ENCODE results near the gene CCDC142. TPM values are rescaled to one million over a fixed set of nuclear protein-coding genes. Genes with fewer than 3 reads are reported as not detected.

Gene CCDC142
- total and polyA plus RNA-seq, 2 of the 8 experiments (the other 6 are each of a cell fraction or from before 2014, with no cell fraction given) = 6.0 to 10.7 TPM

DNA sequence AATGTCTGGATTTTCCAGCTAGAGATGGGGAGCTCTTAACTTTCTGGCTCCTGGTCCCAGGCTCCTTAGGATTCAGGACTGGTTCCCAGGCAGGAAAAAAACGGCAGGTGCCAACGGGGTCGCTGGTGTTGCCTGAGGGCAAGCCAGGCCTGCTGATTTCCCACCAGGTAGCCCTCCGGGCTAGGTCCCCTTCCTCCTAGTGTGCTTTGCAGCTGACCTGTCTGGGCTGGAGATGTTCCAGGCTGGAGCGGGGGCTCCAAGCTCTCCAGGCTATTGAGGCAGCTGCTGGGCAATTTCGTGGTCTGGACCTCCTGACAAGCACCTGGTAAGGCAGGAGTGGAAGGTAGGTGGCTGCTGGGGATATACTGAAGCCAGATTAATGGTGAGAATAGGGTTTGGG lies 8.3 kb downstream of the CCDC142 start:
- Histone ChIP-seq H3K36me3 (ENCODE audit: control insufficient read depth in 2 of 4, insufficient read depth in 4 of 4, low read length in 3 of 4) (peaks cover 0 to 4% (median 2%) of the 10 kb centered on the region in 4 experiments; a peak in 6 of 8 replicates), H3K23me2 (ENCODE audit: low read depth, low read length) (peaks cover 11% of the 10 kb centered on the region), H3K14ac (ENCODE audit: insufficient read length) (no peak overlapping the region), H2BK15ac (ENCODE audit: low read length) (no peak overlapping the region), H3K79me2 (ENCODE audit: control insufficient read depth in 1 of 2, insufficient read depth in 2 of 2, low read length in 2 of 2) (no peaks in the 10 kb centered on the region), H3K4me1 (replicated peaks in 1 of 4; ENCODE audit: control insufficient read depth in 3 of 4, insufficient read depth in 4 of 4, low read length in 3 of 4) (peaks cover 0 to 3% (median 2%) of the 10 kb centered on the region in 4 experiments; a peak in 3 of 7 replicates), H4K91ac (replicated peaks; ENCODE audit: insufficient read length, low read length) (no peak overlapping the region), H2BK120ac (replicated peaks; ENCODE audit: low read depth, low read length) (no peak overlapping the region), H3K4me2 (ENCODE audit: insufficient read depth in 1 of 2, low read depth in 2 of 2, low read length in 2 of 2) (no peak overlapping the region), H2AFZ (ENCODE audit: low read length) (no peak overlapping the region), H4K8ac (ENCODE audit: extremely low read depth, insufficient read depth, low read length) (peak overlapping the region; percentile 14; the same call in 1 of the 2 replicates), H3K9me3 (ENCODE audit: insufficient read depth in 2 of 2, low read depth in 1 of 2, low read length in 1 of 2) (no peaks in the 10 kb centered on the region), H2BK12ac (ENCODE audit: low read depth, low read length) (no peak overlapping the region), H4K20me1 (replicated peaks in 1 of 2; ENCODE audit: control insufficient read depth in 1 of 2, insufficient read depth in 2 of 2, low read length in 2 of 2) (peaks cover 0 to 1% of the 10 kb centered on the region in 2 experiments), H2BK5ac (ENCODE audit: low read depth, low read length) (no peak overlapping the region), H3K27ac (ENCODE audit: low read depth, low read length) (no peak overlapping the region), H3K27me3 (replicated peaks in 1 of 4; ENCODE audit: control insufficient read depth in 3 of 4, extremely low read depth in 1 of 4, insufficient read depth in 3 of 4, low read length in 3 of 4) (no peaks in the 10 kb centered on the region), H2BK20ac (ENCODE audit: low read length) (no peak overlapping the region), H3K4ac (replicated peaks; ENCODE audit: insufficient read length, low read depth, low read length) (no peak overlapping the region), H4K5ac (ENCODE audit: insufficient read length, low read depth, low read length) (no peak overlapping the region), H3K56ac (replicated peaks; ENCODE audit: insufficient read length, low read depth, low read length) (no peak overlapping the region), H3K18ac (ENCODE audit: extremely low read depth, low read length) (no peak overlapping the region), H2AK5ac (ENCODE audit: low read depth, low read length) (no peak overlapping the region), H3K4me3 (ENCODE audit: extremely low read depth in 1 of 4, insufficient read depth in 2 of 4, low read depth in 3 of 4, low read length in 4 of 4) (no peak overlapping the region), H3K23ac (ENCODE audit: insufficient read length) (no peak overlapping the region), H3K79me1 (ENCODE audit: low read depth, low read length) (no peaks in the 10 kb centered on the region; the same call in 1 of the 2 replicates), H3K9ac (replicated peaks in 1 of 4; ENCODE audit: extremely low read depth in 1 of 4, low read depth in 3 of 4, low read length in 3 of 4) (no peak overlapping the region)
- no peak for DNase-seq (ENCODE audit: low read depth in 1 of 2, low spot score in 2 of 2)
- TF ChIP-seq GABPA (IDR thresholded peaks at IDR 0.05; ENCODE audit: borderline replicate concordance, insufficient read depth, low read length) = no peak
- no peak for TF ChIP-seq RFX5 (IDR thresholded peaks at IDR 0.05; ENCODE audit: borderline replicate concordance, low read depth, low read length)
- no peak for TF ChIP-seq JUN (IDR thresholded peaks at IDR 0.05; ENCODE audit: low read depth, low read length)
- TF ChIP-seq KDM5A (IDR thresholded peaks at IDR 0.05; ENCODE audit: low read length) = no peak
- no peak for TF ChIP-seq MAX (IDR thresholded peaks at IDR 0.05)
- no peak for TF ChIP-seq ZNF274 (IDR thresholded peaks at IDR 0.05; ENCODE audit: borderline replicate concordance, extremely low read depth, low read length)
- TF ChIP-seq CREB1 (IDR thresholded peaks at IDR 0.05) = no peak
- no peak for TF ChIP-seq MAFK (IDR thresholded peaks at IDR 0.05; ENCODE audit: low read depth, low read length)
- TF ChIP-seq KDM4A (IDR thresholded peaks at IDR 0.05; ENCODE audit: low read depth, low read length, severe bottlenecking) = no peak
- POLR2A ChIA-PET (ENCODE audit: partially characterized antibody) = interaction anchor here (1.0 to 5.2 kb wide), 4 partner anchors 7 to 29 kb away, joined by 4 to 89 read pairs (median 24); partner anchors contain the start of genes CCDC142, INO80B, TTC31 and WBP1
- no peak for FAIRE-seq
- WGBS, 2 experiments (ENCODE audit: extremely low coverage in 1 of 2, insufficient coverage in 1 of 2, insufficient read length in 1 of 2, insufficient replicate concordance in 2 of 2, low coverage in 1 of 2, low lambda C conversion rate in 2 of 2, missing lambda C conversion rate in 1 of 2) = 92% methylated on average over 6 of the region's 6 CpGs; no CpG with 5 or more reads in 1 of the 2 experiments
- CTCF ChIA-PET (ENCODE audit: partially characterized antibody) = interaction anchor here (0.9 to 5.7 kb wide), 19 partner anchors 8 to 139 kb away, joined by 3 to 86 read pairs (median 5); partner anchors contain the start of genes C2orf81, CCDC142, INO80B and MOGS

All from H1 (cell line).